PC-3 (cell line): ENCODE measurements around the gene BLZF1. TPM values are rescaled to one million over a fixed set of nuclear protein-coding genes. Genes with fewer than 3 reads are reported as not detected.

Experiments
- ATAC-seq: fragments of 200-7000 bp; cut with Tn5 transposase; 2 replicates; pipeline ENCODE4 v1.9.1; 2020; ENCODE audit warnings: mild to moderate bottlenecking, moderate library complexity
- Bru-seq: library from RNA; stranded (reverse); fragments of 400-500 nt; gene quantifications from one replicate; lab custom pipeline; 2021; lab: Mats Ljungman, UMichigan
- BruChase-seq, 2 experiments: library from RNA; stranded (reverse); fragments of 400-500 nt; gene quantifications; one replicate each; lab custom pipeline; 2021; lab: Mats Ljungman, UMichigan
- BruUV-seq: library from RNA; stranded (reverse); fragments of 400-500 nt; replicated peaks from 2 replicates; lab custom pipeline; 2021; lab: Mats Ljungman, UMichigan
- CTCF ChIA-PET: fragments of 300-600 bp; sonication (Branson Sonifier 250); formaldehyde crosslinking; loops from one replicate; lab custom pipeline; 2022; ENCODE audit warnings: antibody characterized with exemption; lab: Charles Lee
- POLR2A ChIA-PET: fragments of 300-600 bp; sonication (Branson Sonifier 250); formaldehyde crosslinking; loops from one replicate; lab custom pipeline; 2022; ENCODE audit warnings: antibody characterized with exemption; ENCODE audit not compliant: unreplicated experiment; lab: Charles Lee
- DNase-seq: peaks from one replicate; pipeline ENCODE4 v3.0.0-alpha.2; 2015
- H2AFZ ChIP-seq: fragments of 300-600 bp; sonication (generic); 2 replicates; pipeline ENCODE4 v1.6.0; 2016; ENCODE audit warnings: antibody characterized with exemption, low read length
- H3F3A ChIP-seq: fragments of 300-600 bp; sonication (generic); one replicate; pipeline ENCODE4 v1.6.0; 2017; ENCODE audit warnings: antibody characterized with exemption, low read length, control low read depth, mild to moderate bottlenecking; ENCODE audit not compliant: unreplicated experiment
- H3K27ac ChIP-seq: fragments of 300-600 bp; sonication (generic); 2 replicates; pipeline ENCODE4 v1.5.1; 2016; ENCODE audit warnings: mild to moderate bottlenecking, low read length
- H3K27me3 ChIP-seq: fragments of 300-600 bp; sonication (generic); 2 replicates; pipeline ENCODE4 v1.6.1; 2016; ENCODE audit warnings: low read length, mixed read lengths
- H3K36me3 ChIP-seq: fragments of 300-600 bp; sonication (generic); 2 replicates; pipeline ENCODE4 v1.6.1; 2016; ENCODE audit warnings: low read depth, mixed run types, low read length, mixed read lengths
- H3K4me1 ChIP-seq: fragments of 300-600 bp; sonication (generic); 2 replicates; pipeline ENCODE4 v1.5.1; 2016; ENCODE audit warnings: low read length; ENCODE audit not compliant: insufficient read depth
- H3K4me2 ChIP-seq: fragments of 300-600 bp; sonication (generic); 2 replicates; pipeline ENCODE4 v1.6.0; 2016; ENCODE audit warnings: low read length
- H3K4me3 ChIP-seq: fragments of 300-600 bp; sonication (generic); 2 replicates; pipeline ENCODE4 v1.5.1; 2016; ENCODE audit warnings: mild to moderate bottlenecking, low read length, mixed read lengths
- H3K79me2 ChIP-seq: fragments of 300-600 bp; sonication (generic); 2 replicates; pipeline ENCODE4 v1.6.1; 2017; ENCODE audit warnings: low read length, mixed read lengths
- H3K9ac ChIP-seq: fragments of 300-600 bp; sonication (generic); 2 replicates; pipeline ENCODE4 v1.6.0; 2016; ENCODE audit warnings: mild to moderate bottlenecking, low read length
- H3K9me2 ChIP-seq: fragments of 300-600 bp; sonication (generic); replicated peaks from 2 replicates; pipeline ENCODE4 v1.6.1; 2016; ENCODE audit warnings: mixed run types, low read length, mixed read lengths
- H3K9me3 ChIP-seq: fragments of 300-600 bp; sonication (generic); 2 replicates; pipeline ENCODE4 v1.6.1; 2016; ENCODE audit warnings: low read length, mixed read lengths
- H4K20me1 ChIP-seq: fragments of 300-600 bp; sonication (generic); 2 replicates; pipeline ENCODE4 v1.6.1; 2016; ENCODE audit warnings: low read length, mixed read lengths
- EZH2 ChIP-seq: fragments of 300-600 bp; sonication (generic); IDR thresholded peaks from one replicate; pipeline ENCODE4 v1.6.1; 2017; ENCODE audit warnings: antibody characterized with exemption, mild to moderate bottlenecking, low read length; ENCODE audit not compliant: unreplicated experiment
- EZH2phosphoT487 ChIP-seq: fragments of 300-600 bp; sonication (generic); IDR thresholded peaks from 2 replicates; pipeline ENCODE4 v1.6.1; 2018; ENCODE audit warnings: mild to moderate bottlenecking, antibody characterized with exemption, low read length, borderline replicate concordance
- intact Hi-C: fragments of 100-400 bp; cut with micrococcal nuclease; formaldehyde crosslinking; loops from 2 replicates; pipeline ENCODE4 v1.9.0; 2023
- long read RNA-seq: library from polyadenylated mRNA; unstranded; transcript quantifications from one replicate; pipeline ENCODE4 v2.0.0, GENCODE V29; 2021; ENCODE audit not compliant: unreplicated experiment
- total RNA-seq: library from RNA; depleted of rRNA; stranded (reverse); fragments of >200 nt; gene quantifications from 2 replicates; pipeline ENCODE4 v1.2.3, GENCODE V29; 2014; rRNA removed
- TF ChIP-seq, protein P1 (sequence below): fragments of 300-600 bp; sonication (generic); conservative IDR thresholded peaks from 2 replicates; pipeline ENCODE4 v1.5.1; 2017; ENCODE audit warnings: antibody characterized with exemption, low read depth, mild to moderate bottlenecking, low read length

BLZF1 gene, protein sequence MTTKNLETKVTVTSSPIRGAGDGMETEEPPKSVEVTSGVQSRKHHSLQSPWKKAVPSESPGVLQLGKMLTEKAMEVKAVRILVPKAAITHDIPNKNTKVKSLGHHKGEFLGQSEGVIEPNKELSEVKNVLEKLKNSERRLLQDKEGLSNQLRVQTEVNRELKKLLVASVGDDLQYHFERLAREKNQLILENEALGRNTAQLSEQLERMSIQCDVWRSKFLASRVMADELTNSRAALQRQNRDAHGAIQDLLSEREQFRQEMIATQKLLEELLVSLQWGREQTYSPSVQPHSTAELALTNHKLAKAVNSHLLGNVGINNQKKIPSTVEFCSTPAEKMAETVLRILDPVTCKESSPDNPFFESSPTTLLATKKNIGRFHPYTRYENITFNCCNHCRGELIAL
- total RNA-seq (30.6 and 37.4 TPM in 2 replicates), Bru-seq, nascent RNA (percentile 89 among the genes with signal in this experiment), BruChase-seq, experiment 1, labeled RNA remaining after a 6-hour chase (percentile 85 among the genes with signal in this experiment), BruChase-seq, experiment 2, labeled RNA remaining after a 2-hour chase (percentile 90 among the genes with signal in this experiment)
- long read RNA-seq, transcript BLZF1-203 (7 exons, 2,749 nt): major isoform, 58 of 86 reads
- long read RNA-seq, partial matches to known transcripts: 7 of 86 reads
- long read RNA-seq, other reads (novel, unspliced or antisense): 18 of 86 reads

DNA sequence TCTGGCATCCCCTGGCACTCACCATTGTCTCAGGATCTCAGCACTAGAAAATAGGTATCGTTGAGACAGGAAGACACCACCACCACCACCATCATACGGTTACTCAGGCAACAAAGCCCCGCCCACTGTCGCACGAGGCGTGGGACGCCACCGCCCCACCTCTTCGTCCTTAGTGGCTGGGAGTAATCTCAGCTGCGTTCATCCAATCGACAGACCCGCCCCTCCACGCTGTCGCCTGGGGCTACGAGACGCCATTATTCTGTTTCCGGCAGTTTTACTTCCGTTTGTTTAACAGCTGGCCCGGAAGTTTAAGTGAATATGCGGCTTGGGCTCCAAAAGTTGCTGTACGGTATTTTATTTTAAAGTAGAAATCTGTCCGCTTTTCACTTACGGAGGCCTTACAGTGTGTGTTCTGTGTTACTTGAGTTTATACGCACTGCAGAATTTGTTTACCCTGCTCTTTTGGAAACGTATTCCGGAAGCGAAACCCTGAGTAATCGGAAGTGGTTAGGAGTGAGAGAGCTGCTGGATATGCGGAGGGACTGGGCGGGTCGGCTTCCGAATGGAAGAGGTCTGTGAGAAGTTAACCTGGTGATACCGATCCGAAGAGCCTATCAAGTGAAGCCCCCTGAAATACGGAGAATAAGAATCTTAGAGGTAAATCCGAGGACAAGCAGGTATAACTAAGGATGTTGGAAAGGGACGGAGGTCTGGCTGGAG, at the start of gene BLZF1, which contains the start of gene NME7:
BLZF1 (plus strand) TSS at position 510 of the 720 bp plus-strand sequence. CDS start 1,328 bp downstream, outside the sequence.
NME7 (minus strand) TSS at position 112 of the 720 bp plus-strand sequence; CDS start at position 25, 87 bp downstream.
- intact Hi-C loops: loop anchor here (5.0 kb wide), 5 partner anchors 119 to 741 kb away; partner anchors contain the start of genes ATP1B1 and SLC19A2
- H3K79me2 ChIP-seq: peaks cover 71% of the 10 kb centered on the region
- no TSS peak for BruUV-seq
- DNase-seq (peak; percentile 100), ATAC-seq (peak; percentile 90)
- no peaks in the 10 kb centered on the region for H4K20me1 ChIP-seq
- H3K27me3 ChIP-seq: no peaks in the 10 kb centered on the region
- peaks cover 45% of the 10 kb centered on the region for H3K4me1 ChIP-seq
- peaks cover 30% of the 10 kb centered on the region for H3K36me3 ChIP-seq
- H3K4me2 ChIP-seq: peak within 1 kb of the TSS; percentile 88
- TF ChIP-seq EZH2: no peak
- TF ChIP-seq, protein P1, sequence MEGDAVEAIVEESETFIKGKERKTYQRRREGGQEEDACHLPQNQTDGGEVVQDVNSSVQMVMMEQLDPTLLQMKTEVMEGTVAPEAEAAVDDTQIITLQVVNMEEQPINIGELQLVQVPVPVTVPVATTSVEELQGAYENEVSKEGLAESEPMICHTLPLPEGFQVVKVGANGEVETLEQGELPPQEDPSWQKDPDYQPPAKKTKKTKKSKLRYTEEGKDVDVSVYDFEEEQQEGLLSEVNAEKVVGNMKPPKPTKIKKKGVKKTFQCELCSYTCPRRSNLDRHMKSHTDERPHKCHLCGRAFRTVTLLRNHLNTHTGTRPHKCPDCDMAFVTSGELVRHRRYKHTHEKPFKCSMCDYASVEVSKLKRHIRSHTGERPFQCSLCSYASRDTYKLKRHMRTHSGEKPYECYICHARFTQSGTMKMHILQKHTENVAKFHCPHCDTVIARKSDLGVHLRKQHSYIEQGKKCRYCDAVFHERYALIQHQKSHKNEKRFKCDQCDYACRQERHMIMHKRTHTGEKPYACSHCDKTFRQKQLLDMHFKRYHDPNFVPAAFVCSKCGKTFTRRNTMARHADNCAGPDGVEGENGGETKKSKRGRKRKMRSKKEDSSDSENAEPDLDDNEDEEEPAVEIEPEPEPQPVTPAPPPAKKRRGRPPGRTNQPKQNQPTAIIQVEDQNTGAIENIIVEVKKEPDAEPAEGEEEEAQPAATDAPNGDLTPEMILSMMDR: no peak
- TF ChIP-seq EZH2phosphoT487: no peak
- peak within 1 kb of the TSS; percentile 87 for H3K27ac ChIP-seq
- peak within 1 kb of the TSS; percentile 84 for H3K9ac ChIP-seq
- H2AFZ ChIP-seq: peak within 1 kb of the TSS; percentile 79
- POLR2A ChIA-PET: interaction anchor here (0.6 to 0.7 kb wide), 5 partner anchors 76 to 1418 kb away, joined by 3 to 5 read pairs (median 4); no protein-coding TSS in a partner anchor
- CTCF ChIA-PET: interaction anchor here (0.5 to 0.7 kb wide), 2 partner anchors 344 to 535 kb away, joined by 3 to 4 read pairs; no protein-coding TSS in a partner anchor
- H3K9me2 ChIP-seq: no peaks in the 10 kb centered on the region
- H3K4me3 ChIP-seq: peak within 1 kb of the TSS; percentile 92
- H3K9me3 ChIP-seq: peaks cover 4% of the 10 kb centered on the region
- H3F3A ChIP-seq: peaks cover 19% of the 10 kb centered on the region

DNA sequence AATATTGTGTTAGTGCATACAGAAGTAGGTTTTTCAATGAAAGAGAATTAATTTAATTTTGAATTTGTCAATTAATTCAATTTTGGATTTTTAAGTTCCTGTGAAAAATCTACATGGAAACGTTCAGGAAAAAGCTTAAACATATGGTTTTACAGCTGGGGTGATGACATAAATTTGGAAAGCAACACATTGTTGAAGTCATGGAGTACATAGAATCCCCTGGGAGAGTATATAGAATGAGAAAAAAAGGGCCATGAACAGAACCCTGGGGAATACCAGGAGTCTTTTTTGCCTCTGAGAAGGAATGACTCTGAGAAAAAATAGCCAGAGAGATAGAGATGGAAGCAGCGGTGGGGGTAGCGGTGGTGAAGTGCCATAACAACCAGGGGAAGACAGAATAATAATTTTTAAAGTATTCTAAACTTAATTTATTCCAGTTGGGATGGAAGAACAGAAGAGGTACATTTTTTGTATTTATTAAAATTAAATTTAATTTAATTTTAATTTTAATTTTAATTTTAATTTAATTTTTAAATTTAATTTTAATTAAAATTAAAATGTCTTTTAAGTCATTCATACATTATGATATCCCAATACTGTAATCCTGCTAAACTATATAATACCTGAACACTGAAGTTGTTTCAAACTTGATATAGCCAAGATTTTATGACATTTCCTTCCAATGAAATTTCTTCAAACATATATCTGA, 49.3 kb upstream of the BLZF1 start:
- Histone ChIP-seq H3K9me2 (no peaks in the 10 kb centered on the region), H3K36me3 (no peaks in the 10 kb centered on the region), H3K9ac (no peak overlapping the region), H3K4me3 (no peak overlapping the region), H3K4me1 (peaks cover 12% of the 10 kb centered on the region), H3K27ac (no peak overlapping the region), H3K27me3 (no peaks in the 10 kb centered on the region), H3K9me3 (no peaks in the 10 kb centered on the region), H3K4me2 (no peak overlapping the region), H3F3A (no peaks in the 10 kb centered on the region), H4K20me1 (no peaks in the 10 kb centered on the region), H3K79me2 (no peaks in the 10 kb centered on the region), H2AFZ (no peak overlapping the region)
- no TSS peak for BruUV-seq
- CTCF ChIA-PET: no interaction called here
- intact Hi-C loops: no loop called here
- ATAC-seq (no peak), DNase-seq (no peak)
- TF ChIP-seq EZH2phosphoT487: no peak
- TF ChIP-seq, protein P1: no peak
- POLR2A ChIA-PET: interaction anchor here (0.7 kb wide), 1 partner anchor 31 kb away, joined by 3 read pairs; no protein-coding TSS in a partner anchor
